ENCODE data around the gene GALNT2.

The GALNT2 gene

GRCh38 chr1:230249695-230250480 lies 182.8 kb downstream of the GALNT2 start:
- DNase-seq (ENCODE audit: low read depth in 4 of 4, low spot score in 1 of 4), result no peak

- DNase-seq (ENCODE audit: low read depth in 4 of 4, low spot score in 1 of 4), result no peak
Observed at GRCh38 chr1:230250666-230251065, 183.6 kb downstream of the GALNT2 start.

- no peak for DNase-seq (ENCODE audit: low read depth in 4 of 4, low spot score in 1 of 4)
Observed at GRCh38 chr1:230251644-230252191, 184.7 kb downstream of the GALNT2 start.

- DNase-seq (ENCODE audit: low read depth in 4 of 4, low spot score in 1 of 4), result no peak
Observed at GRCh38 chr1:230253150-230253549, 186.1 kb downstream of the GALNT2 start.

DNA sequence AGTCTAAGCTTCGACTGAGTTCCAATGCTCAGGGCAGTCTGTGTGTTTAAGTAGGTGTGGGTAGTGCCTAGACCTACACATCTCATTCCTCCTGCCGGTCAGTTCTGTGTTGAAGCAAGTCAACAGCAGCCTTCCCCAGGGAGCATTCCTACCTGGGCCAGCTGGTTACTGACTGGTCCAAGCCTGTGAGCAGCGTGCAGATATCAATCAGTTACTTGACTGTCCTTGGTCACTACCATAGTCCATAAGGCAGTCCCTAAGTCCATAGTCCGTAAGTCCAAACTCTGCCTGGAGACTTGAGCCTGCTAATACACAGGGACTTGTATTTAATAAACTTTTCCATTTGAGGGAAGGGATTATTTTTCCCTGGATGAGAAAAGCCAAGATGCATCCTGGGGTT lies 187.2 kb downstream of the GALNT2 start:
- no peak for DNase-seq (ENCODE audit: low read depth in 4 of 4, low spot score in 1 of 4)

DNA sequence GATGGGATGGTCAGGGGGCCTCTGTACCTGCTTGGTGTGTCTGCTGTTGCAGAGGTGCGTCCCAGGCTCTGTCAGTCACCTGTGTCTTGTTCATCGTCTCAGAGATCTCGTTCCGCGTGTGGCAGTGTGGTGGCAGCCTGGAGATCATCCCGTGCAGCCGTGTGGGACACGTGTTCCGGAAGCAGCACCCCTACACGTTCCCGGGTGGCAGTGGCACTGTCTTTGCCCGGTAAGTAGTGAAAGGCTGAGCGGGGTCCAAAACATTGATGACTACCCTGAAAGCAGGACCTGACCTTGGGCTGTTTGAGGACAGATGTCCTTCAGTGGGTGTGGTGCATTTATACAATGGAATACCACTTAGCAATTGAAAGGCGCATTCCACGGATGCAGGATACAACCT lies 188.1 kb downstream of the GALNT2 start:
- no peak for DNase-seq (ENCODE audit: low read depth in 4 of 4, low spot score in 1 of 4)

- DNase-seq (ENCODE audit: low read depth in 4 of 4, low spot score in 1 of 4), result no peak
Observed at GRCh38 chr1:230255991-230256390, 189.0 kb downstream of the GALNT2 start.

DNA sequence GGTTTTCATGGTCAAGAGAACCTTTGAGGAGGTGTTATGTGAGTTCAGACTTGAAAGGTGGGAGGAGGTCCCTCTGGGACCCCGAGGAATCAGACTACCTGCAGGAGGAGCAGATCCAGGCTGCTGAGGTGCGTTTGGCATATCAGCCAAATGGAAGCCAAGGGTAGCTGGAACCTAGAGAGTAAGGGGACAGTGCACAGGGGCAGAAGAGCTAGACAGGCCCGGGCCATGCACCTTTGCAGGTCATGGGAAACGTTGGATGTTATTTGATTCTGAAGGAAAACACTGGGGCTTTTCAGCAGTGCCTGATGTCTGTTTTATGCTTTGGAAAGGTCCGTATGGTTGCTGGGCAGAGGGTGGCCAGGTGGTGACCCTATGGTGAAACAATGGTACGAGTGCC lies 189.9 kb downstream of the GALNT2 start:
- no peak for DNase-seq (ENCODE audit: low read depth in 4 of 4, low spot score in 1 of 4)

- DNase-seq (ENCODE audit: low read depth in 4 of 4, low spot score in 1 of 4), result no peak
Observed at GRCh38 chr1:230259621-230260020, 192.6 kb downstream of the GALNT2 start.

DNA sequence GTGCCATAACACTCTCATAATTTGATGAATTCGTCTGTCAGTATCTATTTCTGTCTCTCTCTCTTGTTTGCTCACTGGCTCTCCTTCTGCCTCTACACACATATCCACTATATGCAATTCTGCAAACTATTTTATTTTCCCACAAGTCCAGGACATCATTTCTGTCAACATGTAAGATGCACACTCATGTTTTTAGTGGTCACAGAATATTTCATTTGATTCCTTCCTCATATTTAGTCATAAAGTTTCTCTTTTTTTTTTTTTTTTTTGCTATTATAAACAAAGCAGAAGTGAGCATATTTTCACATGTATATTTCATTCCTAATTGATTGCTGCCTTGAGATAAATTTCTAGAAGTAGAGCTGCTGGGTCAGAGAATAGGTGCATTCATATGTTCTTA lies 193.8 kb downstream of the GALNT2 start:
- DNase-seq (ENCODE audit: low read depth in 4 of 4, low spot score in 1 of 4), result no peak

- DNase-seq (ENCODE audit: low read depth in 4 of 4, low spot score in 1 of 4), result no peak
Observed at GRCh38 chr1:230261928-230262650, 195.1 kb downstream of the GALNT2 start.

DNA sequence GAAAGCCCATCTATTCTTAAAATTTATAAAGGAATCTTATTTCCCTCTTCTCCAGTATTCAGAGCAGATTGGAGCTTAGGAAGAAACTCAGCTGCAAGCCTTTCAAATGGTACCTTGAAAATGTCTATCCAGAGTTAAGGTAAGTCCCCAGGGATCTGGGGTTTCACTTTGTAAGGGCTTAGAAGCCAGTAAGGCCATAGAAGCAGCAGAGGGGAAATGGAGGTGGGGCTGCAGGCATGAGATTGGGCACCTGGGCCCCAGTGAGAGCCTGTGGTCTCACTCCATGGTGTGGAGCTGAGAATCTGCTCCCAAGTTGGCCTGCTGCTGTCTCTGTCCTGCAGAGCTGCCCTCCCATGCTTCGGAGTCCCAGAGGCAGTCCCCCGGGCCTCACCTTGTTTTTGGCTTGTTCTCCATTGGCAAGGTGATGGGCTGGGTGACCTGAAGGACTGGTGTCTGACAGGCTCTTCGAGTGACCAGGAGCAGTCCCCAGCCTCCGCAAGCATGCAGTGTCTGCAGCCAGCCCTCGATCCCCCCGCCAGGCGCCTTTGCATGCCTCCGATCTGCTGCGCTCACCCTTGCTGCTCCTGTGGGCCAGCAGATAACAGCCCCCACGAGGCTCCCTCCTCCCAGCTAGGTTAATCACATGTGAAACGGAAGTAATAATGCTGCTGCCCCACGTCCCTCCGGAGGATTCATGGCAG lies 196.0 kb downstream of the GALNT2 start:
- DNase-seq (ENCODE audit: low read depth in 4 of 4, low spot score in 1 of 4), result no peak

GRCh38 chr1:230263568-230264195 lies 196.6 kb downstream of the GALNT2 start:
- no peak for DNase-seq (ENCODE audit: low read depth in 4 of 4, low spot score in 1 of 4)

- DNase-seq (ENCODE audit: low read depth in 4 of 4, low spot score in 1 of 4), result no peak
Observed at GRCh38 chr1:230264342-230264741, 197.3 kb downstream of the GALNT2 start.

DNA sequence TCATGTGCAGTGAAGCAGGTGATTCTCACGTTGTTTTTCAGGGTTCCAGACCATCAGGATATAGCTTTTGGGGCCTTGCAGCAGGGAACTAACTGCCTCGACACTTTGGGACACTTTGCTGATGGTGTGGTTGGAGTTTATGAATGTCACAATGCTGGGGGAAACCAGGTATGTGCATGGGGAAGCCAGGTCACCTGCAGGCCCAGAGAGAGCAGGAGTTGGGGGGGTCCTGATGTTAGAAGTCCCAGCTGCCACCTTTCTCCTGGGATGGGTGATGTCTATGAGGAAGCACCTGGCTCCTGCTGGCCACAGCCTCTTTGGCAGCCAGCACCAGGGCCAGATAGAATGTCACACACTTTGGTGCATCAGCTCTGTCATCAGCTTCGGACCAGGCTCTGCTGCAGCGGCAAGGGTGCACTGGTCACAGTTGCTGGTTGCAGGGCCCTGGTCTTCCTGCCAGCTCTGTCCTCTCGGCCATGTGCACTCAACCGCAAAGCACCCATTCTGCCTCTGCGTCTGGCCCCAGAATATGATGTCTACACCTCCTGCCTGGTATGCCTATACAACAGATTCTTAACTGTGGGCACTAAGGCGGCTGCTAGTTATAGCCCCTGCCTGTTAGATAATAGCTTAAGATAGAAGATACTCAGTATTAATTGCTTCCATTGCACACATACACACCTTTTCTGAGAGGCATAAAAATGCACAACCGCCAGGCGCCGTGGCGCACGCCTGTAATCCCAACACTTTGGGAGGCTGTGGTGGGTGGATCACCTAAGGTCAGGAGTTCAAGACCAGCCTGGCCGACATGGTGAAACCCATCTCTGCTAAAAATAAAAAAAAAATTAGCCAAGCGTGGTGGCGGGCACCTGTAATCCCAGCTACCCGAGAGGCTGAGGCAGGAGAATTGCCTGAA lies 198.4 kb downstream of the GALNT2 start:
- DNase-seq (ENCODE audit: low read depth in 4 of 4, low spot score in 1 of 4), result no peak

GRCh38 chr1:230266456-230266855 lies 199.4 kb downstream of the GALNT2 start:
- no peak for DNase-seq (ENCODE audit: low read depth in 4 of 4, low spot score in 1 of 4)

DNA sequence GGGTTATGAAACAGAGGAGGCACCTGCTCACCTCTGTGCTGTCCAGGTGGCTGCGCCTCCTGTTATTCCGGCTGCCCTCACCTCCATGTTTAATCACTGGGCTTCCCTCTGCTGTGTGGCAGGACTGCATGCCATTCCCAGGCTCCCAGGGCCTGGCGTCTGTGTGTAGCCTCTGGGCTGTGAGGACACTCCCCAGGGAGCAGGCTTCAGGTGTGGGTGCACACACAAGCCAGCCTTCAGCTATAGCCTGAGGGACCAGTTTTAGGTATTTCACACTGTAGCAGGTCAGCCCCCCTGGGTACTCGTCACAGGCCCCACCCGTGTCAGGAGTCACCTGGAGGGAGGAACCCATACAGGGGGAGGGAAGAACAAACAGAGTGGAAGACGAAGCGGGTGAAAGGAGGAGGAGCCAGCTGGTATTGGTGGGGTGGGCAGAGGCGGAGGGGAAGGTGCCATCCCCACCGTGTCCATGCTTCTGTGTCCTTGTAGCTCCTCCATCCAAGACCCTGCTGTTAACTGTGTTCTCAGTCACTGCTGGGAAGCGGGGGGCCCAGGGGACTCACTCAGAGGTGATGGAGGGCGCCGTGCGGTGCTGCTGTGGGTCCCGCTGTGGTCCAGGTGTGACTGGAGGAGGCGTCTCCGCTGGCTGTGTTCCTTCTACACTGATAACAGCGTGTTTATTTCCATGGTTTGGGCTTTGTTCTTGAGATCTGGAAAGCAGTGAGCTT lies 200.5 kb downstream of the GALNT2 start:
- DNase-seq (ENCODE audit: low read depth in 4 of 4, low spot score in 1 of 4), result no peak

DNA sequence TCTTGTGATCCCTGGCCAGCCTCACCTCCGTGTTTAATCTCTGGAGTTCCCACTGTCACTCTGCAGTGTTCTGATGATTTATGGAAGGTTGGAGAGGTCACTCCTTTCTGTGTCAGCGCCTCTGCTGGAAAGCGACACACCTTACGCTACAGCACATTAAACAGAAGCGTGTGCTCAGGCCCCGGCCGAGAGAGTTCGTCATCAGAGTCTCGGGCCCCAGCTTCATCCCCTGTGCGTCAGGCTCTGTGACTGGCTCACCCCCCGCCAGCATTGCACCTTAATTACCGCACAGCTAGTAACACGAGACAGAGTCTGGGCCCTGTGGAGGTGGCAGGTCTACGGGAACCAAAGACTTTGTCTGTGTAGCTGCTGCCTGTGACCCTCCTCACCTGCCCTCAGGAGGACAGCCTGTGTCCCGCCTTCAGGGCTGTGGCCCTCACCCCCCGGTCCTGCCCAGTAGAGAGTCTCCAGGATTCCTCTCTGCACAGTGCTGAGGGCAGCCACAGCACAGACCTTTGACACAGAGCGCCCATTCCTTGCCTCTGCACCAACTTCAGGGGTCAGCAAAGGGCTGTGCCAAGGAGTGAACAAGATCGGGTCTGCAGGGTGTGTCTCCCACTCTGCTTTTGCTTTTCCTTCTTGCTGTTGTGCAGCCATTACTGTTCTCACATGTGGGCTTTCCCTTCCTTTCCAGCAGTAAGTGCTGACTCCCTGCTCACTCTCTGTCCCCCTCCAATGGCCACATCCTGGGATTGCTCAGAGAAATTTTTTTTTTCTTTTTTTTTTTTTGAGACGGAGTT lies 201.5 kb downstream of the GALNT2 start:
- no peak for DNase-seq (ENCODE audit: low read depth in 4 of 4, low spot score in 1 of 4)

DNA sequence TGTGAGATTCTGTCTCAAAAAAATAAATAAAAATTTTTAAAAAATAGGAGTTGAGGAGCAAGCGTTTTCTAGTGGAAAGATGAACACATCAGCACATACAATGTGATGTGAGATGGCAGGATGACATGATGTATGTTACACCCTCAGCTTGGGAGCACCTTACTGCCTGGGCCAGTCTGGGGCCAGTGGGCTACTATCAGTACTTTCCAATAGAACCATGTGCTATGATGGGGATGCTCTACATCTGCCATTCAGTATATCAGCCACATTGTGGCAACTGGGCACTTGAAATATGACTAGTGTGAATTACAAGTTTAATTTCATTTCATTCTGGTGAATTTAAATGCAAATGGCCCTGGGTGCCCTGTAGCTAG lies 203.1 kb downstream of the GALNT2 start:
- DNase-seq (ENCODE audit: low read depth in 4 of 4, low spot score in 1 of 4), result no peak
